ENCODE measurements around the gene BABAM2. TPM values are rescaled to one million over a fixed set of nuclear protein-coding genes. Genes with fewer than 3 reads are reported as not detected.

Gene BABAM2
- total RNA-seq, 4 donors from 2014 or later: 33.2 to 70.3 (median 38.6) TPM

DNA sequence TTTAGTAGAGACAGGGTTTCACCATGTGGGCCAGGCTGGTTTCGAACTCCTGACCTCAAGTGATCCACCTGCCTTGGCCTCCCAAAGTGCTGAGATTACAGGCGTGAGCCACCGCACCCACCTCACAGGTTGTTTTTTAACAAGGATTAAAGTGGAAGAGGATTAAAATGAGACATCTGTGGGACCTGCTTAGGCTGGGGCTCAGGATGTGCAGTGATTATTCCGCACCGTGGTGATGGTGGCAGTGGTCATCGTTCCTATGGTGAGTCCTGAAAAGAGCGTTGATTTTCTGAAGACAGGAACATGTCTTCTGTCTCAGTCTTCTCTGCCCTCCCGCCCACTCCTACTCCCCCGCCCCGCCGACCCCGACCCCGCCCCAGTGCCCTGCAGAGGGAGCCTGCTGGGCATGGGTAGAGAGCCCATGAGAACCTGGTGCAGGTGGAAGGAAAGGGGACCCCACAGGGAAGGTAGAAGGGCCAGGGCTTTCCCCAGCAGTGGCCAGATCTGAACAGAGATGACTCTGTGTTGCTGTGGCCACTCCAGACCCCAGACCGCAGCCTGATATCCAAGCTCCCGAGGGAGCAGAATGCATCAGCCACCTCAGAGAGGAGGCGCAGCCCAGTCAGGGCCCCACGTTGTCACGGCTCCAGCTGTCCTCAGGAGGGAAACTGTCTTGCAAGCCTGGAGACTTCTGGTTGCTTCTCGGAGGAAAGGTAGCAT, 467.6 kb downstream of the BABAM2 start:
- Histone ChIP-seq H3K4me3 (replicated peaks in 1 of 3) (no peak overlapping the region), H3K27me3 (no peaks in the 10 kb centered on the region), H3K4me1 (peaks cover 16 to 22% of the 10 kb centered on the region in 2 donors), H3K36me3 (no peaks in the 10 kb centered on the region), H3K9me3 (no peaks in the 10 kb centered on the region), H3K27ac (no peak overlapping the region)
- intact Hi-C loops (cut with DNase I): no loop called here
- no peak for DNase-seq
- 86 to 94% methylated on average over 8 to 19 of the region's 19 CpGs for WGBS, 2 donors
- TF ChIP-seq CTCF (IDR thresholded peaks at IDR 0.05) (no peak), POLR2A (IDR thresholded peaks at IDR 0.05) (no peak)

GRCh38 chr2:28358668-28359201, 468.2 kb downstream of the BABAM2 start:
- Histone ChIP-seq H3K27me3 (no peaks in the 10 kb centered on the region), H3K4me3 (replicated peaks in 1 of 3) (no peak overlapping the region), H3K4me1 (peaks cover 16 to 22% of the 10 kb centered on the region in 2 donors), H3K27ac (no peak overlapping the region), H3K9me3 (no peaks in the 10 kb centered on the region), H3K36me3 (no peaks in the 10 kb centered on the region)
- no peak for TF ChIP-seq POLR2A (IDR thresholded peaks at IDR 0.05)
- TF ChIP-seq CTCF (IDR thresholded peaks at IDR 0.05): no peak
- no peak for DNase-seq
- intact Hi-C loops (cut with DNase I): no loop called here
- WGBS, 2 donors: 92 to 95% methylated on average over 7 of the region's 7 CpGs

- no peak overlapping the region for H3K4me3 ChIP-seq (replicated peaks in 1 of 3)
- H3K27ac ChIP-seq: no peak overlapping the region
- intact Hi-C loops (cut with DNase I): no loop called here
- peaks cover 16 to 22% of the 10 kb centered on the region in 2 donors for H3K4me1 ChIP-seq
- WGBS, 2 donors: 86 to 91% methylated on average over 25 to 28 of the region's 28 CpGs
- H3K9me3 ChIP-seq: no peaks in the 10 kb centered on the region
- DNase-seq: no peak
- no peaks in the 10 kb centered on the region for H3K27me3 ChIP-seq
- TF ChIP-seq POLR2A (IDR thresholded peaks at IDR 0.05) (no peak), CTCF (IDR thresholded peaks at IDR 0.05) (no peak)
- no peaks in the 10 kb centered on the region for H3K36me3 ChIP-seq
Measured at GRCh38 chr2:28359222-28360057, 468.9 kb downstream of the BABAM2 start.

- no peak for DNase-seq
- TF ChIP-seq POLR2A (IDR thresholded peaks at IDR 0.05) (no peak), CTCF (IDR thresholded peaks at IDR 0.05) (no peak)
- peaks cover 14 to 18% of the 10 kb centered on the region in 2 donors for H3K4me1 ChIP-seq
- H3K27ac ChIP-seq: no peak overlapping the region
- no peaks in the 10 kb centered on the region for H3K36me3 ChIP-seq
- intact Hi-C loops (cut with DNase I): no loop called here
- no peaks in the 10 kb centered on the region for H3K27me3 ChIP-seq
- no peaks in the 10 kb centered on the region for H3K9me3 ChIP-seq
- no peak overlapping the region for H3K4me3 ChIP-seq (replicated peaks in 1 of 3)
- WGBS, 2 donors: 84 to 87% methylated on average over 13 to 16 of the region's 16 CpGs
Measured at GRCh38 chr2:28360058-28360717, 469.7 kb downstream of the BABAM2 start.

All from thyroid gland (tissue), 4 donors.